ENCODE results near the gene RCN2.
"Not testable (repeated sequence)": the region's sequence is repeated elsewhere in the genome, so short reads cannot be mapped to it uniquely, and the experiment has no call there.

RCN2 gene

DNA sequence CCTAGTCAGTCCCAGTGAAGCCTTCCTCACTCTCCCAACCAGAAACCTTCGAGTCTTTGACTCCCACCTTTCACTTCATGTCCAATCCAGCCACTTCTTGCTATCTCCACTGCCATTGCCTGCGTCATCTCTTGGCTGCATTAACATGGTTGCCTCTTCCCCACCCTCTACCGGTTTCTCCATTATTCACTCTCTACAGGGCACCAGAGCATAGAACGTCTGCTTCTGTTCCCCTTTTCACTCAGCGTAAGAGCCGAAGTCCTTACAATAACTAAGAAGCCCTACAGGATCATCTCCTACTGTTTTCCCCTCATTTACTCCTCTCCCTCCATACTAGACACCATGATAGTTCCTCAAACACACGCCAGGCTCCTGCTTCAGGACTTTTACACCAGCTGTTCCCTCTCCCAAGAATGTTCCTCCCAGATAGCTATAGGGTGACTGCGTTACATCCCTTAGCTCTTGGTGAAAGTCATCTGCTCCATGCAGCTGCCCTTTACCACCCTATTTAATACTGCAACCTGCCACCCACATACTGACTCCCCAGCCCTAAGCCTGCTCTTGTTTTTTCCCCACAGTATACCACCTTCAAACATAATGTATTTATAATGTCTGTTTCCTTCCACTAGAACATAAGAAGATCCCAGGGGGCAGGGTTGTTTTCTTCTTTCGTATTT lies 30.9 kb downstream of the RCN2 start:
- no peak overlapping the region for H3K9ac ChIP-seq (ENCODE audit: low read depth, low read length, poor library complexity)
- no peak overlapping the region for H3K18ac ChIP-seq (ENCODE audit: low read length)
- no peak overlapping the region for H3K23ac ChIP-seq (ENCODE audit: low read depth, low read length, poor library complexity)
- peaks cover 0 to 2% of the 10 kb centered on the region in 2 donors for H3K9me3 ChIP-seq (replicated peaks in 1 of 2; ENCODE audit: control insufficient read depth in 2 of 2, insufficient read depth in 1 of 2, low read depth in 1 of 2, low read length in 2 of 2)
- H2BK12ac ChIP-seq (ENCODE audit: low read length), result no peak overlapping the region
- peak overlapping the region; percentile 35 for H2AFZ ChIP-seq (ENCODE audit: low read length)
- no peak overlapping the region for H2BK5ac ChIP-seq (ENCODE audit: low read length)
- H2BK120ac ChIP-seq (ENCODE audit: low read depth, low read length), result no peak overlapping the region
- H4K91ac ChIP-seq (ENCODE audit: low read depth, low read length, poor library complexity), result no peak overlapping the region
- no peak overlapping the region for H3K4me3 ChIP-seq (ENCODE audit: low read length in 2 of 2)
- no peak overlapping the region for H3K27ac ChIP-seq (replicated peaks; ENCODE audit: low read length)
- H2BK15ac ChIP-seq (ENCODE audit: low read length), result no peak overlapping the region
- no peak overlapping the region for H3K4ac ChIP-seq (ENCODE audit: low read length)
- no peaks in the 10 kb centered on the region for H3K79me1 ChIP-seq (ENCODE audit: low read depth, low read length)
- no CpG with 5 or more reads among the region's 9 CpGs for WGBS, 2 donors (ENCODE audit: extremely low coverage in 2 of 2, insufficient read length in 2 of 2, insufficient replicate concordance in 1 of 2)
- no peak overlapping the region for H3K4me2 ChIP-seq (ENCODE audit: insufficient read depth, low read length, poor library complexity, severe bottlenecking)
- no peak overlapping the region for H2AK5ac ChIP-seq (ENCODE audit: low read depth, low read length)
- peaks cover 0 to 2% of the 10 kb centered on the region in 2 donors for H3K4me1 ChIP-seq (ENCODE audit: control insufficient read depth in 2 of 2, insufficient read depth in 1 of 2, low read depth in 1 of 2, low read length in 2 of 2)
- DNase-seq (ENCODE audit: low spot score), result no peak
- no peak overlapping the region for H4K8ac ChIP-seq (ENCODE audit: low read depth, low read length)
- H3K27me3 ChIP-seq (ENCODE audit: control insufficient read depth in 3 of 3, insufficient read depth in 3 of 3, low read depth in 1 of 3, low read length in 3 of 3), result peaks cover 0 to 28% (median 0%) of the 10 kb centered on the region in 3 experiments
- H3K14ac ChIP-seq (ENCODE audit: low read length), result no peak overlapping the region
- H3K36me3 ChIP-seq (replicated peaks in 1 of 2; ENCODE audit: control insufficient read depth in 2 of 2, insufficient read depth in 2 of 2, low read length in 2 of 2), result no peaks in the 10 kb centered on the region

GRCh38 chr15:76963596-76963995 lies 32.0 kb downstream of the RCN2 start:
- no peaks in the 10 kb centered on the region for H3K36me3 ChIP-seq (replicated peaks in 1 of 2; ENCODE audit: control insufficient read depth in 2 of 2, insufficient read depth in 2 of 2, low read length in 2 of 2)
- no peak overlapping the region for H2BK120ac ChIP-seq (ENCODE audit: low read depth, low read length)
- 100% methylated on average over 2 of the region's 9 CpGs; no CpG with 5 or more reads in 1 of the 2 donors for WGBS, 2 donors (ENCODE audit: extremely low coverage in 2 of 2, insufficient read length in 2 of 2, insufficient replicate concordance in 1 of 2)
- no peak overlapping the region for H3K4me2 ChIP-seq (ENCODE audit: insufficient read depth, low read length, poor library complexity, severe bottlenecking)
- no peak overlapping the region for H2BK12ac ChIP-seq (ENCODE audit: low read length)
- no peak overlapping the region for H3K18ac ChIP-seq (ENCODE audit: low read length)
- no peak overlapping the region for H4K8ac ChIP-seq (ENCODE audit: low read depth, low read length)
- no peak overlapping the region for H3K14ac ChIP-seq (ENCODE audit: low read length)
- H3K9ac ChIP-seq (ENCODE audit: low read depth, low read length, poor library complexity), result no peak overlapping the region
- no peak overlapping the region for H2AFZ ChIP-seq (ENCODE audit: low read length)
- H2BK5ac ChIP-seq (ENCODE audit: low read length), result no peak overlapping the region
- no peak overlapping the region for H4K91ac ChIP-seq (ENCODE audit: low read depth, low read length, poor library complexity)
- H3K27me3 ChIP-seq (ENCODE audit: control insufficient read depth in 3 of 3, insufficient read depth in 3 of 3, low read depth in 1 of 3, low read length in 3 of 3), result peaks cover 0 to 30% (median 0%) of the 10 kb centered on the region in 3 experiments
- no peak overlapping the region for H2AK5ac ChIP-seq (ENCODE audit: low read depth, low read length)
- DNase-seq (ENCODE audit: low spot score), result no peak
- H3K4me3 ChIP-seq (ENCODE audit: low read length in 2 of 2), result no peak overlapping the region
- no peak overlapping the region for H2BK15ac ChIP-seq (ENCODE audit: low read length)
- H3K4ac ChIP-seq (ENCODE audit: low read length), result no peak overlapping the region
- peaks cover 0 to 2% of the 10 kb centered on the region in 2 donors for H3K4me1 ChIP-seq (ENCODE audit: control insufficient read depth in 2 of 2, insufficient read depth in 1 of 2, low read depth in 1 of 2, low read length in 2 of 2)
- H3K9me3 ChIP-seq (replicated peaks in 1 of 2; ENCODE audit: control insufficient read depth in 2 of 2, insufficient read depth in 1 of 2, low read depth in 1 of 2, low read length in 2 of 2), result peaks cover 0 to 2% of the 10 kb centered on the region in 2 donors
- no peak overlapping the region for H3K23ac ChIP-seq (ENCODE audit: low read depth, low read length, poor library complexity)
- no peak overlapping the region for H3K27ac ChIP-seq (replicated peaks; ENCODE audit: low read length)
- H3K79me1 ChIP-seq (ENCODE audit: low read depth, low read length), result no peaks in the 10 kb centered on the region

- no CpG with 5 or more reads among the region's 5 CpGs for WGBS, 2 donors (ENCODE audit: extremely low coverage in 2 of 2, insufficient read length in 2 of 2, insufficient replicate concordance in 1 of 2)
- no peak for DNase-seq (ENCODE audit: low spot score)
- no peak overlapping the region for H3K9ac ChIP-seq (ENCODE audit: low read depth, low read length, poor library complexity)
These were observed 32.6 kb downstream of the RCN2 start for GRCh38 chr15:76964157-76964556.

DNA sequence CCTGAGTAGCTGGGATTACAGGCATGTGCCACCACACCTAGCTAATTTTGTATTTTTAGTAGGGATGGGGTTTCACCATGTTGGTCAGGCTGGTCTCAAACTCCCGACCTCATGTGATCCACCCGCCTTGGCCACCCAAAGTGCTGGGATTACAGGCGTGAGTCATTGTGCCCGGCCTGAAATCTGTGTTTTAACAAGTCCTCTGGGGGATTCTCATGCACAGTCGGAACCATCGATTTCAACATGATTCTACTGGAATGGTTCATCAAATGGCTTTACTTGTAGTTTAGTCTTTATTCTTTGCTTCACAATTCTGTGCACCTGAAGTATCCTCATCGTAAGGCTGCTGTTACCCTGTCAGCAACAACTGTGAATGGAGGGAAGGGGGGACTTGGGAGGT lies 34.5 kb downstream of the RCN2 start:
- not testable (repeated sequence) for H3K4me3 ChIP-seq (ENCODE audit: low read length in 2 of 2); H2BK15ac ChIP-seq (ENCODE audit: low read length); H2AFZ ChIP-seq (ENCODE audit: low read length); H2BK5ac ChIP-seq (ENCODE audit: low read length); DNase-seq (ENCODE audit: low spot score); H3K18ac ChIP-seq (ENCODE audit: low read length); H3K9ac ChIP-seq (ENCODE audit: low read depth, low read length, poor library complexity); H4K8ac ChIP-seq (ENCODE audit: low read depth, low read length); H3K4ac ChIP-seq (ENCODE audit: low read length); H3K4me1 ChIP-seq (ENCODE audit: control insufficient read depth in 2 of 2, insufficient read depth in 1 of 2, low read depth in 1 of 2, low read length in 2 of 2); H3K4me2 ChIP-seq (ENCODE audit: insufficient read depth, low read length, poor library complexity, severe bottlenecking); H2BK12ac ChIP-seq (ENCODE audit: low read length); H4K91ac ChIP-seq (ENCODE audit: low read depth, low read length, poor library complexity); H3K9me3 ChIP-seq (replicated peaks in 1 of 2; ENCODE audit: control insufficient read depth in 2 of 2, insufficient read depth in 1 of 2, low read depth in 1 of 2, low read length in 2 of 2); H2BK120ac ChIP-seq (ENCODE audit: low read depth, low read length); H2AK5ac ChIP-seq (ENCODE audit: low read depth, low read length); H3K36me3 ChIP-seq (replicated peaks in 1 of 2; ENCODE audit: control insufficient read depth in 2 of 2, insufficient read depth in 2 of 2, low read length in 2 of 2); H3K14ac ChIP-seq (ENCODE audit: low read length); H3K23ac ChIP-seq (ENCODE audit: low read depth, low read length, poor library complexity); H3K79me1 ChIP-seq (ENCODE audit: low read depth, low read length); H3K27ac ChIP-seq (replicated peaks; ENCODE audit: low read length)
- WGBS, 2 donors (ENCODE audit: extremely low coverage in 2 of 2, insufficient read length in 2 of 2, insufficient replicate concordance in 1 of 2), result no CpG with 5 or more reads among the region's 7 CpGs
- H3K27me3 ChIP-seq (ENCODE audit: control insufficient read depth in 3 of 3, insufficient read depth in 3 of 3, low read depth in 1 of 3, low read length in 3 of 3), result peaks cover 0 to 36% (median 0%) of the 10 kb centered on the region in 3 experiments

More at GRCh38 chr15:76964157-76964556, 32.6 kb downstream of the RCN2 start:
- no peak overlapping the region for H2BK120ac ChIP-seq (ENCODE audit: low read depth, low read length)
- H3K36me3 ChIP-seq (replicated peaks in 1 of 2; ENCODE audit: control insufficient read depth in 2 of 2, insufficient read depth in 2 of 2, low read length in 2 of 2), result no peaks in the 10 kb centered on the region
- H2BK5ac ChIP-seq (ENCODE audit: low read length), result no peak overlapping the region
- no peak overlapping the region for H4K8ac ChIP-seq (ENCODE audit: low read depth, low read length)
- H3K79me1 ChIP-seq (ENCODE audit: low read depth, low read length), result no peaks in the 10 kb centered on the region
- no peak overlapping the region for H3K27ac ChIP-seq (replicated peaks; ENCODE audit: low read length)
- no peak overlapping the region for H3K23ac ChIP-seq (ENCODE audit: low read depth, low read length, poor library complexity)
- H3K18ac ChIP-seq (ENCODE audit: low read length), result no peak overlapping the region
- H3K4me2 ChIP-seq (ENCODE audit: insufficient read depth, low read length, poor library complexity, severe bottlenecking), result no peak overlapping the region
- no peak overlapping the region for H2AK5ac ChIP-seq (ENCODE audit: low read depth, low read length)
- H3K4me3 ChIP-seq (ENCODE audit: low read length in 2 of 2), result no peak overlapping the region
- peaks cover 0 to 32% (median 0%) of the 10 kb centered on the region in 3 experiments for H3K27me3 ChIP-seq (ENCODE audit: control insufficient read depth in 3 of 3, insufficient read depth in 3 of 3, low read depth in 1 of 3, low read length in 3 of 3)
- no peak overlapping the region for H2AFZ ChIP-seq (ENCODE audit: low read length)
- no peak overlapping the region for H3K14ac ChIP-seq (ENCODE audit: low read length)
- H3K4ac ChIP-seq (ENCODE audit: low read length), result no peak overlapping the region
- no peak overlapping the region for H2BK12ac ChIP-seq (ENCODE audit: low read length)
- no peak overlapping the region for H4K91ac ChIP-seq (ENCODE audit: low read depth, low read length, poor library complexity)
- H3K4me1 ChIP-seq (ENCODE audit: control insufficient read depth in 2 of 2, insufficient read depth in 1 of 2, low read depth in 1 of 2, low read length in 2 of 2), result peaks cover 0 to 2% of the 10 kb centered on the region in 2 donors
- no peak overlapping the region for H2BK15ac ChIP-seq (ENCODE audit: low read length)
- H3K9me3 ChIP-seq (replicated peaks in 1 of 2; ENCODE audit: control insufficient read depth in 2 of 2, insufficient read depth in 1 of 2, low read depth in 1 of 2, low read length in 2 of 2), result peaks cover 0 to 2% of the 10 kb centered on the region in 2 donors

Data from neuronal stem cell (in vitro differentiated cells).